ENCODE measurements around the gene KLF11.

The KLF11 gene

GRCh38 chr2:10061221-10061925 lies 18.0 kb downstream of the KLF11 start:
- DNase-seq = no peak

GRCh38 chr2:10062931-10063365 lies 19.6 kb downstream of the KLF11 start:
- no peak for DNase-seq

- DNase-seq = no peak
Measured at GRCh38 chr2:10063566-10063965, 20.2 kb downstream of the KLF11 start.

- DNase-seq = no peak
Measured at GRCh38 chr2:10064932-10065772, 21.8 kb downstream of the KLF11 start.

GRCh38 chr2:10065773-10066055 lies 22.4 kb downstream of the KLF11 start:
- DNase-seq = no peak

GRCh38 chr2:10067330-10067729 lies 24.0 kb downstream of the KLF11 start:
- no peak for DNase-seq

GRCh38 chr2:10067881-10068280 lies 24.5 kb downstream of the KLF11 start:
- DNase-seq = no peak

GRCh38 chr2:10071176-10071575 lies 27.8 kb downstream of the KLF11 start:
- DNase-seq = no peak

- no peak for DNase-seq
Measured at GRCh38 chr2:10071595-10071994, 28.2 kb downstream of the KLF11 start.

- DNase-seq = peak in 49 of 58 donors; percentile 20 to 87 (median 57)
Measured at GRCh38 chr2:10072656-10073480, 29.5 kb downstream of the KLF11 start.

- peak in 5 of 58 donors; percentile 6 to 26 (median 24) for DNase-seq
Measured at GRCh38 chr2:10073706-10074105, 30.4 kb downstream of the KLF11 start.

GRCh38 chr2:10075101-10075500 lies 31.8 kb downstream of the KLF11 start:
- DNase-seq = no peak

- no peak for DNase-seq
Measured at GRCh38 chr2:10075571-10076209, 32.3 kb downstream of the KLF11 start.

GRCh38 chr2:10076511-10076910 lies 33.2 kb downstream of the KLF11 start:
- DNase-seq = no peak

- no peak for DNase-seq
Measured at GRCh38 chr2:10076988-10077527, 33.7 kb downstream of the KLF11 start.

- no peak for DNase-seq
Measured at GRCh38 chr2:10078001-10078400, 34.7 kb downstream of the KLF11 start.

GRCh38 chr2:10078704-10079265 lies 35.4 kb downstream of the KLF11 start:
- peak in 14 of 58 donors; percentile 25 to 68 (median 44) for DNase-seq

GRCh38 chr2:10079266-10079869 lies 36.0 kb downstream of the KLF11 start:
- peak in 23 of 58 donors; percentile 15 to 68 (median 37) for DNase-seq

GRCh38 chr2:10079870-10080535 lies 36.7 kb downstream of the KLF11 start, which contains the start of gene CYS1:
Gene CYS1 (minus strand): TSS chr2:10080411. CDS start chr2:10080223, 188 bp downstream.
- DNase-seq = peak in 3 of 58 donors; percentile 19 to 28 (median 21)
